ENCODE measurements around the gene PLVAP. TPM values are rescaled to one million over a fixed set of nuclear protein-coding genes. Genes with fewer than 3 reads are reported as not detected.

The PLVAP gene
- total RNA-seq, 4 donors from 2014 or later = 37.4 to 155 (median 117) TPM

DNA sequence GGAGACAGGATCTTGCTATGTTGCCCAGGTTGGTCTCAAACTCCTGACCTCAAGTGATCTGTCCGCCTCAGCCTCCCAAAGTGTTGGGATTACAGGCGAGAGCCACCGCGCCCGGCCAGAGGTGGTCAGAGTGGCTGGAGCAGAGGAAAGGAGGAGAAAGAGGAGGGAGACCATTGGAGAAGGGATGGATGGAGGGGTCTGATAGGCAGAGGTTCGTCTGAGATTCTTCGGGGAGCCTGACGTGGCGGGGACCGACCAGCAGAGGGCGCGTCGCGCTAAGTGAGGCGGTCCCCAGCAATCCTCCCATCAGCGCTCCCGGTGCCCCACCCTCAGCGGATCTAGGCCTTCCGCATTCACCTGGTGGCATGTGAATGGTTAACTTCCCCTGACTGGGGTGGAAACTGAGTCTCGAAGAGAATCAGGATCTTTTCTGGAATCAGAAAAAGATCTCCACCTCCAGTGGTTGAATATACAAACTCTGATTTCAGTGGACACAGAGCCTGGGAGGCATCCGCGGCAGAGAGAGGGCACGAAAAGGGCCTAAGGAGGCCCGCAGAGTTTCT lies 31.0 kb downstream of the PLVAP start:
- peaks cover 0 to 15% (median 7%) of the 10 kb centered on the region in 4 donors for H3K36me3 ChIP-seq
- H3K27ac ChIP-seq (replicated peaks in 1 of 4) = peak overlapping the region; percentile 38 to 69 (median 50)
- intact Hi-C loops (cut with DNase I) = loop anchor here (2.0 to 5.0 kb wide), 2 partner anchors 41 to 121 kb away; no protein-coding TSS in a partner anchor
- no peak for DNase-seq (ENCODE audit: extremely low spot score)
- H3K4me3 ChIP-seq = no peak overlapping the region
- peaks cover 28 to 39% (median 33%) of the 10 kb centered on the region in 4 donors for H3K4me1 ChIP-seq
- peaks cover 0 to 22% (median 0%) of the 10 kb centered on the region in 4 donors for H3K27me3 ChIP-seq
- peak in 2 of 3 experiments; percentile 91 to 96 for TF ChIP-seq CTCF (IDR thresholded peaks at IDR 0.05)
- TF ChIP-seq EP300 (IDR thresholded peaks at IDR 0.05) = no peak
- TF ChIP-seq POLR2AphosphoS5 (IDR thresholded peaks at IDR 0.05) = peak in 1 of 2 donors; percentile 30
- TF ChIP-seq POLR2A (IDR thresholded peaks at IDR 0.05; ENCODE audit: low read depth) = no peak
- H3K9me3 ChIP-seq = no peaks in the 10 kb centered on the region
- 17% methylated on average over 20 of the region's 24 CpGs for WGBS

- WGBS = 87% methylated on average over 7 of the region's 7 CpGs
- H3K9me3 ChIP-seq = no peaks in the 10 kb centered on the region
- no peaks in the 10 kb centered on the region for H3K27me3 ChIP-seq
- DNase-seq (ENCODE audit: extremely low spot score) = no peak
- no peak overlapping the region for H3K4me3 ChIP-seq
- H3K4me1 ChIP-seq = peaks cover 19 to 36% (median 29%) of the 10 kb centered on the region in 4 donors
- no peak overlapping the region for H3K27ac ChIP-seq (replicated peaks in 1 of 4)
- intact Hi-C loops (cut with DNase I) = no loop called here
- no peak for TF ChIP-seq POLR2A (IDR thresholded peaks at IDR 0.05; ENCODE audit: low read depth)
- no peak for TF ChIP-seq EP300 (IDR thresholded peaks at IDR 0.05)
- TF ChIP-seq POLR2AphosphoS5 (IDR thresholded peaks at IDR 0.05) = no peak
- no peak for TF ChIP-seq CTCF (IDR thresholded peaks at IDR 0.05)
- peaks cover 0 to 31% (median 15%) of the 10 kb centered on the region in 4 donors for H3K36me3 ChIP-seq
Measured at GRCh38 chr19:17341845-17342244, 35.3 kb downstream of the PLVAP start.

DNA sequence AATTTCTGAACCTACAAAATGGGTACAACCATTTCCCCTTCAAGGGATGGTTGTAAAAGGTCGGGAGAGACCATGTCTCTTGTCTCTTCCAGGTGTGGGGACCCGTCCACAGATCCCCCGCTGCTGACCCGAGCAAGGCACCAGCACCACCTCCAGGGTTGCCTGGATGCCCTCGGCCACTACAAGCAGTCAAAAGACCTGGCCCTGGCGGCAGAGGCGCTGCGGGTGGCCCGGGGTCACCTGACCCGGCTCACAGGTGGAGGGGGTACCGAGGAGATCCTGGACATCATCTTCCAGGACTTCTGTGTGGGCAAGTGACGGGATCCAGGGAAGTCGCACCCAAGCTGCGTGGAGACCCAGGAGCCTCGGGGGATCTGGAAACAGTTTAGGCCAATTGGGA lies 35.8 kb downstream of the PLVAP start:
- Histone ChIP-seq H3K4me3 (no peak overlapping the region), H3K4me1 (peaks cover 14 to 32% (median 26%) of the 10 kb centered on the region in 4 donors), H3K36me3 (peaks cover 0 to 31% (median 15%) of the 10 kb centered on the region in 4 donors), H3K27ac (replicated peaks in 1 of 4) (no peak overlapping the region), H3K27me3 (no peaks in the 10 kb centered on the region), H3K9me3 (no peaks in the 10 kb centered on the region)
- intact Hi-C loops (cut with DNase I) = no loop called here
- no peak for TF ChIP-seq POLR2A (IDR thresholded peaks at IDR 0.05; ENCODE audit: low read depth)
- TF ChIP-seq CTCF (IDR thresholded peaks at IDR 0.05) = no peak
- TF ChIP-seq EP300 (IDR thresholded peaks at IDR 0.05) = no peak
- TF ChIP-seq POLR2AphosphoS5 (IDR thresholded peaks at IDR 0.05) = no peak
- no peak for DNase-seq (ENCODE audit: extremely low spot score)
- WGBS = 94% methylated on average over 9 of the region's 15 CpGs

GRCh38 chr19:17340871-17341357 lies 36.2 kb downstream of the PLVAP start:
- Histone ChIP-seq H3K27ac (replicated peaks in 1 of 4) (no peak overlapping the region), H3K36me3 (peaks cover 0 to 31% (median 15%) of the 10 kb centered on the region in 4 donors), H3K9me3 (no peaks in the 10 kb centered on the region), H3K27me3 (no peaks in the 10 kb centered on the region), H3K4me1 (peaks cover 16 to 32% (median 26%) of the 10 kb centered on the region in 4 donors), H3K4me3 (no peak overlapping the region)
- intact Hi-C loops (cut with DNase I) = no loop called here
- TF ChIP-seq EP300 (IDR thresholded peaks at IDR 0.05) = no peak
- no peak for TF ChIP-seq CTCF (IDR thresholded peaks at IDR 0.05)
- no peak for TF ChIP-seq POLR2A (IDR thresholded peaks at IDR 0.05; ENCODE audit: low read depth)
- no peak for TF ChIP-seq POLR2AphosphoS5 (IDR thresholded peaks at IDR 0.05)
- DNase-seq (ENCODE audit: extremely low spot score) = no peak
- WGBS = 66% methylated on average over 13 of the region's 17 CpGs
